Activated naive CD8-positive, alpha-beta T cell treated with anti-CD3 and anti-CD28 coated beads, Interleukin-2, amount 50 U/mL, for 16 hours (primary cell): ENCODE results near the gene MLLT10.

Experiments used
- DNase-seq: peaks from one replicate; pipeline ENCODE4 v3.0.0-alpha.2; 2020; ENCODE audit warnings: low read depth, low spot score

The MLLT10 gene

DNA sequence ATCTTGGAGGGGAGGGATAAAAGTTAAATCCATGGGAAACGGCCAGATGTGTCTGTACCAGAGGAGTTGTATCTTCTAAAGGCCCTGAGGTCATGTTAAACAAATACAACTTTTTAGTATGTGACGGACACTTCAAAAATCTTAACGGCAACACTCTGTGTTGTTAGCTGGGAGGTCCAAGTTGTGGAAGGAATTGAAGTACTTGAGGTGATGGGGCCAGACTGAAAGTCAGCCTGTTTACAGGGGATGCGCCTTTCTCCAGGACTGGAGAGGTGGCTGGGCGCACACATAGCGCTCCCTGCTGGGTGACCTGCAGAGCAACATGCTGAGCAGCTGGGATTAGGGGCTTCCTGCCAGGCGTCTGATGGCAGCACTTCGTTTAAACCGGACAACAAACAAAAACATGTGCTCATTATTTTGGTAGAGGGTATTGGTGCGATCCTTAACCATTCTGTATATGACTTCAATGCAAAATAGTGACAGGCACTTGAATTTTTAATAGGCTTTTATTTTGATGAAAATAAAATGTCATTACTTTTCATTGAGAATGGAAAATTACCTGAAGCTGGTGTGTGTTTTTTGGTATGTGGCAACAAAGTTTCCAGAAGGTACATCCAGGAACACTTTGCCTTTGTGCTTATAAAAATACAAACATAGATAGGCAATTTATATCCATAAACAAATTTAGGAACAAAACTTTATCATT, 198.2 kb downstream of the MLLT10 start:
- DNase-seq = no peak

DNA sequence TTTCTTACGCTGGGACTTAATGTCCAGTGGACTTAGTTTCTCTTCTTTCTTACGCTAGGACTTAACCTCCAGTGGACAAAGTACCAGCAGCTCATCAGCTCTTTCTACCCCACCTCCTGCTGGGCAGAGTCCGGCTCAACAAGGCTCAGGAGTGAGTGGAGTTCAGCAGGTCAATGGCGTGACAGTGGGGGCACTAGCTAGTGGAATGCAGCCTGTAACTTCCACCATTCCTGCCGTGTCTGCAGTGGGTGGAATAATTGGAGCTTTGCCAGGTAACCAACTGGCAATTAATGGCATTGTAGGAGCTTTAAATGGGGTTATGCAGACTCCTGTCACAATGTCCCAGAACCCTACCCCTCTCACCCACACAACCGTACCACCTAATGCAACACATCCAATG, 199.7 kb downstream of the MLLT10 start:
- no peak for DNase-seq

DNA sequence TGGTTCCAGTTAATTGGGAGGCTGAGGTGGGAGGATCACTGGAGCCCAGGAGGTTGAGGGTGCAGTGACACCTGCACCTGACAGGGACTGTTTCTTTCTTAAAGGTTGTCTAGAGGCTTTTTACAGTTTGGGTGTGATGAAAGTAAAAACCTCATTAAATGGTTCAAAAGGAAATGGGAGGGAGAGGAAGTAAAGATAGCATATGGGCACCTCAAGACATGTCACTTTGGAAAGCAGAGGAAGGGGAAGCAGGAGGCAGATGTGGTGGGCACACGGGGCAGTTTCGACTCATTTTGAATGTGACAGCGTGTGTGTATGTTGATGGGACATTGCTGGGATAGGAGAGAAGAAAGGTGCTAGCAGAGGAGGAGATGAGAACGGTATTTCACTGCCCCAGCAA, 203.1 kb downstream of the MLLT10 start:
- no peak for DNase-seq

DNA sequence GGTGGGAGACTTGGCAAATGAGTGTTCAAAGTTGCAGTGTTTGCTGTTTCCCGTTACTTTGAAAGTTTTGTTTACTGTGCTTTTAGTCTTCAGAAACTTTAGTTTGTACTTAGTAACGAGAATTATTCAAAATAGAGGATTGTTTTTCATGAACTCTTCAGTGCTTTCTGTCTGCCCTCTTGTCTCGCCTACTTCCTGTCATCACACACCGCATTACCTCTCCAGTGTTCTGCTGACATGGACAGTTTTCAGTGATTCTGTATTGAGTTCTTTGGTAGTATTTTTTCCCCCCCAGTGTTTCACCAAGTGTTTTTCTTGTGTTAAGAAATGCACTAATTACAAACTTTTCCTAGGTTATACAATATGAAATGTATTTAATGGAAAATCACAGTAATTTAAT, 207.0 kb downstream of the MLLT10 start:
- no peak for DNase-seq

DNA sequence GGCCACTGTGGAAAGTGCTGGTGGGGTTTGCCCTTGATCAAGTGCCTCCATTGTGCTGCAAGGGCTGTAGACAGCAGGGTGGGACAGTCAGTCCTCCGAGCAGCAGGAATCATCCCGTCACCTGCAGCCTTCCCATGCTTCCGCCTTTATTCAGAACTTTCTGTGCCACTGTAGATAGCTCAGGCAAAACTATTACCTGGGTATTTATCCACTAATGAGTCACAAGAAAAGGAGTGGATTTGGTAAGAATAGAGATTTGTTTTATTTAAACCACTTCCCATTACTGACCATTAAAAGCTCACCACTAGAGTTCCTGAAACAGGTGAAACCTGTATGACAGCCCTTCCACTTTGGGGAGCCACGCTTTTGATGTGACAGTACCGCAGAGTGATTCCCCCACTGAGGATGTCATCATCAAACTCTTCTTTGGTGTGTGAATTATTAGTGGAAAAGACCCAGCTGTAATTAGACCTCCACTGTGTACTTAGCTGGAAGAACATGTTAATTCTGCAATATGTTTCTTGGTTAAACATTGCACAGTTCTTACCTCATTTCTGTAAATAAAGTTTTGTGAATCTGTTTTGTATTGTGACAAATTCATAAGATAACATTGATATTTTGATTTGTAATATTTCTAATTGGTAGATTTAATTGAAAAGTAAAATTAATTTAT, 208.8 kb downstream of the MLLT10 start:
- DNase-seq = no peak

DNA sequence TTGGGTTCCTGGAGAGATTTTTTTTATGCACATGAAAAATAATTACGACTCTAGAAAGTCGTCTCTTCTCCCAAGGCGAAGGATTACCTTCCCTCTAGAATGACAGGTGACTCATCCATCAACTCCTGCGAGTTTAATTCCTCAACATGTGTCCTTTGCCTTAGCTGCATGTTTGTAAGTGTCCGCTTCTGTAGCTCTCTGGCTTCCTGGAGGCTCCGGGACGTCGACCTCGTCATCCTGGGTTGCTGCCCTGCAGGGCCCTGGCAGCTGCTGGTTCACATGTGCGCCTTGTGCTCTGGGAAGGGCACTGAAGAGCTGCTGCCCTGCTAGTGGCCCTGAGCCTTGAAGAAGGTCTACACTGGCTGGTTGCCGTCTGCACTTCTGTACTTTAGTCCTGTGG, 210.2 kb downstream of the MLLT10 start:
- no peak for DNase-seq

DNA sequence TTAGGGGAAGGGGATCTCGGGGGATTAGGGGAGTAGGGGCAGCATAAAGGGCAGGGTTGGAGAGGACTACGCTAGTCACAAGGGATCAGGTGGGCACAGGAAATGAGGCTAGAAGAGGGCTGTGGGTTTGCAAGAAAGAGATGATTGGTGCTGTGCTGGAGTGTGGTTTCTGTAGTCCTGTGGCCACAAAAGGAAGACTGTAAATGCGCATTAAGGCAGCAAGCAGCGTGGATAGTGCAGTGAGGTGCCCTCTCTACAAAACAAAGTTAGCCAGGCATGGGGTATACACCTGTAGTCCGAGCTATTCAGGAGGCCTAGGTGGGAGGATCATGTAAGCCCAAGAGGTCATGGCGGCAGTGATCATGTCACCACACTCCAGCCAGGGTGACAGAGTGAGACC, 212.1 kb downstream of the MLLT10 start:
- no peak for DNase-seq

DNA sequence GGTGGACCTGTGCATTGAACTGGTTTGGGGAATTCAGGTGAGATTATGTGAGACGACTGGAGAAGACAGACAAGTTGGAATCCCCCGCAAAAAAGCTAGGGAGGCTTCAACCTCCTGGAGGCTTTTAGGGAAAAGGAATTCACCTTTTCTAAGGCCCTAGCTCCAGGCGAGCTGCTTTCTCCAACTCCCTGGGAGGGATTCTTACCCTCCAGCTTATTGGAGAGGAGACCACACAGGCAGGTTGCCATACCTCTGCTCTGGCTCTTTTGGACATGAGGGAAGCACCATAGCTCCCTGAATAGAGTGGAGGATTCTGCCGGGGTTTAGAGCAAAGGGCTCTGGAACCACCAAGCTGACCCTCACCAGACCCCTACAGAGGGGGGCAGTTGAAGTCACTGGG, 213.8 kb downstream of the MLLT10 start:
- DNase-seq = no peak

DNA sequence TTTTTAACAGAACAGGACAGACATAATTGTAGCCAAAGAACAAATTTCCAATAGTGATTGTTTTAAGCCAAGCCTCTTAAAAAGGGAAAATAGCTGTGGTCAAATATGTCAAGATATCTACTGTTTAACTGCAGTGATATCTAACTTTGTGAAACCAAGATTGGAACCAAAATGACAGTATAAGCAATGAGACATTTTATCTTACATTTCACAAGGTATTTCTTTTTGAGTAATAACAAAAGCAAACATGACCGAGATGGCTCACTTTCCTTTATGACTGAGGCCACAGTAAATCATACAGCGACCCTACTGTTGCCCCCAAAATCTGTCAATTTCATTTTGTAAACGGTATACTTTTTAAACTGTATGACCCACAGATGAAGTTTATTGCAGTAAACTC, 215.8 kb downstream of the MLLT10 start:
- DNase-seq = no peak

DNA sequence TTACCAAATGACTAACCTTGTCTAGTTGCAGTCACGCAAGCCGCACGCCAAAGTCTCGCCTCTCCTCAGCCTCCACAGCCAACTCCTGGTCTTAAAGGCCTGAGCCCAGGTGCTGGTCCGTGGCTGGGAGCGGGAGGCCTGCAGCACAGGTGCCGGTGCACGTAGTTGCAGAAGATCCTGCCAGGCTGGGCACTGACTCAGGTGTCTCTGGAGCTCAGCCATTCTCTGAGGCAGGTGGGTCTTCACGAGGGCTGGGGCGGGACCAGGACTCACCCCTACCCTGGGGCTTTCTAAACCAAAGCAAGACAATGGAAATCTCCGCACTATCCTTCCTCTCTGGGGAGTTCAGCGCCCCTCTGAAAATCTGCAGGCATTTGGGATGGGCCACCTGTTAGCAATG, 216.4 kb downstream of the MLLT10 start:
- no peak for DNase-seq

DNA sequence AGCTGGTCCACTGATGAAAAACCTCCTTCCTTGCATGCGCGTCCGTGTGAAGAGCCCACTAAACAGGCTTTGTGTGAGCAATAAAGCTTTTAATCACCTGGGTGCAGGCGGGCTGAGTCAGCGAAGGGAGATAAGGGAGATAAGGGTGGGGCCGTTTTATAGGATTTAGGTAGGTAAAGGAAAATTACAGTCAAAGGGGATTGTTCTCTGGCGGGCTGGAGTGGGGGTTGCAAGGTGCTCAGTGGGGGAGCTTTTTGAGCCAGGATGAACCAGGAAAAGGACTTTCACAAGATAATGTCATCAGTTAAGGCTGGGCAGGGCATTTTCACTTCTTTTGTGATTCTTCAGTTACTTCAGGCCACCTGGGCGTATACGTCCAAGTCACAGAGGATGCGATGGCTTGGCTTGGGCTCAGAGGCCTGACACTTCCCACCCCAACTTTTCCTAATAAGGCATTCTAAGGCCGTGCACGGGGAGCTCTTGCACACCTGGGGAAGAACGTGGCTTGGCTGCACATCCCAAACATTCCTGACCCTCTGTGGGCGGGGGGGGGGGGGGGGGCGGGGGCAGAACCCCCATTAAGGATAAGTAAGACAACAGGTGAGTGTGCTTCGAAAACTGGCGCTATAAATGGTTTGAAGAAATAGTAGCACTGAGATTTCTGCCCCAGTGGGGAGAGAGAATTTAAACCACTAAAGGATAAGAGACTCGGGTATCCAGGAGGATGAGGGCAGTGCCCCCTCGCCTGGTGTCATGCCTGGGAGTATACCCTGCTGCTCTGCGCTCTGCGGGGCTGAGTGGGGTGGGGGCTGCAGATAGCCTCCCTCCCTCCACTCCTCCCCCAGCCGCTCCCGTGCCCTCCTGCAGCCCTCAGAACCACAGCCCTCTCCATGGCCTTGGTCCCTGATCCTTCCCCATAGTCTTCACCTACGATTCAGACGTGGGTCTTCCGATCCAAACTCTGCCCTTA, 217.6 kb downstream of the MLLT10 start:
- no peak for DNase-seq

DNA sequence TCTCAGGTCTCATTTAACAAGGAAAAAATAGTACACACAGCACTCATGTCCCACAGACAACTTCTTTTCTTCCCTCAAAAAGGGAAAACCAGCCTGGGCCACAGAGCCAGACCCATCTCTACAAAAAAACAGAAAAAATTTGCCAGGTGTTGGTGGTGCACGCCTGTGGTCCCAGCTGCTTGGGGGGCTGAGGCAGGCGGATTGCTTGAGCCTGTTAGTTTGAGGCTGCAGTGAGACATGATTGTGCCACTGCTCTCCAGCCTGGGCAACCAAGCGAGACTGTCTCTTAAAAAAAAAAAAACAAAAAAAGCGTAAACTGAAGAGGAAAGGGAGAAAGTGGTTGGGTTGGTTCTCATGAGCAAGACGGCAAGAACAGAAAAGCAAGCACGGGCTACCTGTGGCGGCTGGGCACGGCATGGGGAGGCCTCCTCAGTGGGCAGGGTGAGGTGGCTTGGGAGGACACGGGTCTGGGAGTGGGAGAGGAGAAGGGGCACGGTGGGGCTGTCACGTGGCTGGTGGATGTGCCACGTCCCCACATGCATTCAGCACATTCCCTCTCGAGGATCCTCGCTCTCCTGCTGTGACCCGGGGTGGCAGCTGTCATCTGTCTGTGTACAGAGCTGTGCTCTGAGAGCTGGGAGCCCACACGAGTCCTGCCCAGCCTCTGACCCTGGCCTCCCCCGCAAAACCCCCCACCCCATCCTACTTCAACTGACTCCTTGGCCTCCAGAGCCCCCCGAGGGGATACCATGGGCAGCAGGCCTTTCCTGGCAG, 219.7 kb downstream of the MLLT10 start:
- DNase-seq = no peak

DNA sequence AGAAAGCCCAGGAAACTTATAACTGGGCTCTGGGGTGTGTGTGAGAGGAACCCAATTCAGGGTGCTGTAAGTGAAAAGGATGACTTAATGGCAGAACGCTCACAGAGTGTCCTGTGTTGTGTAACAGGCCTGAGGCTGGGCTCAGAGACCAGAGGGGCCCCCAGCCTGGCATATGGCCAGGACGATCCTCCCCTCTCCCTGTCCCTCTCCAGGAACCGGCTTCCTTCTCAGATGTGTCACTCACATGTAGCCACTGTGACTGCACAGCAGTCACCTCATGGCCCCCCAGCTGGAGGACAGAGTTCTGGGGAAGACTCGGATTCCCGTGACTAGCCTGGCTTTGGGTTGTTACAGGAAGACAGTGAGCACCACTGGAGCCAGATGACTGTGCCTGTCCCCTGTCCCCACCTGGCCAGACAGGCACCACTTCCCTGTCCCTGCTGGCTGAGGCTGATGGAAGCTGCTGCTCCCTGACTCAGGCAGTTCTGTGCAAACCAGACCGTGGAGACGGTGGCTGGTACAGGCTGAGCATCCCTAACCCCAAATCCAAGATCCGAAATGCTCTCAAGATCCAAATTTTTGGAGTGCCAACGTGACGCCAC, 220.5 kb downstream of the MLLT10 start:
- DNase-seq = no peak

DNA sequence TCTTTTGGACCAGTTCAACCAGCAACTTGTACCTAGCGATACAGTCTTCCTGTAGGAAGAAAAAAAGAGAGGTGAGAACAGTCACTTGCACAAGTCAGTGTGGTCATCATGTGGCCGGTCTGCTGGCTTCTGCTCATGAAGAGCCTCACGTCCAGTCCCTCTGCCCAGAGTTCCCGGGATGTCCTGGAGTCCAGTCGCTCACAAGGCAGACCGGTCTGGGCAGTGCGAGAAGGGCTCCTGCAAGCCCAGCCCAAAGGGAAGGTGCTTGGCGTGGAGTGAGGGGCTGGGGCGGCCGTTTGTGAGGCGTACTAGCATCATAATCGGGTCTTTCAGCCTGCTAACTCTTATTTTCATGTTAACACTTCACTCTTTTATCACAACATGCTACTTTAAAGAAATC, 222.7 kb downstream of the MLLT10 start:
- DNase-seq = no peak

DNA sequence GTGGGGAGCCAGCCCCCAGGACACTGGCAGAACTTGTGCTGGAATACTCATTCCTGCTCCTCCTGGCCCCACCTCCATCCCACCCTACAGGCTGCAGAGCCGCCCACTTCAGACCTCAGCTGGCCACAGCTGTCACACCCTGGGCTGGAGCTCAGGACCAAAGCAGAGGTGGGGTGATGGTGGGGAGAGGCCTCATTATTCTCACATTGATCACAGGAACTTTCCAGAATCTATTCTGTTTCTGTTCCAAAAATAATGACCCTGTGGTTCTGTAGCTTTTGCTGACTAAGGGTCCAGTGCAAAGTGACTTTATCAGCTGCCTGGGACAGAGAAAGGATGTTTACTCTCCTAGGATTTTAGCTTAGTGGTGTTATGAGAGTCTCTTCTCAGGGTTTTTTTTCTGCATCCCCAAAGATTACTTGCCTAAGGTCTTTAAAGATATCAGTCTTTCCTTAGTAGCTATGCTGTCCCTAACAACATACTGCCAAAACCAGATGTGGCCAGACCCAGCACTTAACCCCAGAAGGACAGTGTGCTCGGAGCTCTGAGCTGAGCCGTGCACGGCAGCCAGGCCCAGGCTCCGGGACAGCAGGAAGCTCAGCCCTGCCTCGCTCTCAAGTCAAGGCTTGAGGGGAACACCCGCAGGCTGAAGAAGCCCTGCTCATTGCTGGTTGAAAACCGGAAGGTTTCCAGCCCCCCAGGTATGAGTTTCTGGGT, 223.3 kb downstream of the MLLT10 start:
- DNase-seq = no peak

DNA sequence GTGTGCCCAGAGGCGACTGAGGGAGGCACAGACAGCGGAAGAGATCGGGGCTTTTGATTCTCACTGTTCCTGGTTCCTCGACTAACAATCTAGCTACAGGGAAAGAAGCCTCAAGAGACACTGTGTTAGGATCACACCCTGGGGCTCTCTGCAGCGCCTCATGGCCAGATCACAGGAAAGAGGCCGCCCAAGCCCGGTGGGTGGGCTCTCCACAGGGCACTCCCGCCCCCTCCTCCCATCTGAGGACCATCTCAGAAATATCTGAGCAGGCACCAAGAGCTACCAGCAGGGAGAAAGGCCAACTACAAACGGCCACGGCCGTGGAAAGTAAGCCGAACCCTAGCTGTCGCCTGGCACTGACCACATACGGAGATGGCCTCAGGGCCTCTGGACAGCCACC, 224.2 kb downstream of the MLLT10 start:
- no peak for DNase-seq

DNA sequence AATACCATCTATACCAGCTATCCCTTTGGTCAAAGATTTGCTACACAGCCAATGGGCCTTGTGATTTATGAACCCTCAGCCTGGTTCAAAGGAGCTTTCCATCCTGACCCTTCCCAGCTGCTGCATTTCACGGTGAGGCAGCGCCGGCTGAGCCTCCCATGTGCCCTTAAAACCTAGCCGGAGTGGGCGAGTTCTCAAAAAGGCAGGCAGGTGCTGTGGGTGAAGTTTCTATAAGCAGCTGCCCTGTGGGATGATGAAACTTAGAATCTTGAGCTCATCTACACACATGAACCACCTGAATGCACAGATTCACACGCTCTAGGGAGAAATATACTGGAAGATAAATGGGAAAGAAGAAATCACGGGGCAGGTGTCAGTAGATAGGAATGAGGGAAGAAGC, 224.7 kb downstream of the MLLT10 start:
- DNase-seq = no peak

DNA sequence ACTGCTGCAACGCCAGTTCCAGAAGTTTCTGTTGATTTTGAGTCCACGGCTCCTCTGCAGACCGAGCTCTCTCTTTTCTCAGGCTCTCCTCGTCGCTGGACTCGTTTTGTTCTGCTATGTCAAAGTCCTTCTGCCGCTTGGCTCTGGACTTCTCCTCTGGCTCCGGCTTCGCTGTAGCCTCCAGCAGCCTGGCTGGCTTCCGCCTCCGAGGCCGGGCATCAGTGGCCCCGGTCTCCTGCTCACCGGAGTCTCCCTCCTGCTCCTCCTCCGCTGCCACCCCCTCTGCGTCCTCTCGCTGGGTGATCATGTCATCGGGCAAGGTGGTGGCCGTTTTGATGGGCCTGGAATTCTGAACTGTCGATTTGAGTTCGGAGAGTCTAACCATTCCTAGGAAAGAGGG, 225.2 kb downstream of the MLLT10 start:
- no peak for DNase-seq

DNA sequence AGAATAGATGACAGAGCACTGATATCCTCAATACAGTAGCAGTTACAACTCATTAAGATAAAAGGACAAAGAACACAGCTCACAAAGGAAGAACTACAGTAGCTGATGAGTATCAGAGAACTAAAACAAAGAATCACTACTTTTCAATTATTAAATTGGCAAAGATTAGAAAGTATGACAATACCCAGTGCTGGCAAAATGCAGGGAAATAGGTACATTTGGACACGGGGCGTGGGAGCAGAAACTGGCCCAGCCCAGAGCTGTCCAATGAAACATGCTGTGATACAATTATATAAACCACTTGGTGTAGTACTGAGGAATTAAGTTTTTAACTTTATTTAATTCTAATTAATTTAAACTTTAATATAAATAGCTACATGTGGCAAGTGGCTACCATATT, 226.3 kb downstream of the MLLT10 start:
- DNase-seq = no peak

DNA sequence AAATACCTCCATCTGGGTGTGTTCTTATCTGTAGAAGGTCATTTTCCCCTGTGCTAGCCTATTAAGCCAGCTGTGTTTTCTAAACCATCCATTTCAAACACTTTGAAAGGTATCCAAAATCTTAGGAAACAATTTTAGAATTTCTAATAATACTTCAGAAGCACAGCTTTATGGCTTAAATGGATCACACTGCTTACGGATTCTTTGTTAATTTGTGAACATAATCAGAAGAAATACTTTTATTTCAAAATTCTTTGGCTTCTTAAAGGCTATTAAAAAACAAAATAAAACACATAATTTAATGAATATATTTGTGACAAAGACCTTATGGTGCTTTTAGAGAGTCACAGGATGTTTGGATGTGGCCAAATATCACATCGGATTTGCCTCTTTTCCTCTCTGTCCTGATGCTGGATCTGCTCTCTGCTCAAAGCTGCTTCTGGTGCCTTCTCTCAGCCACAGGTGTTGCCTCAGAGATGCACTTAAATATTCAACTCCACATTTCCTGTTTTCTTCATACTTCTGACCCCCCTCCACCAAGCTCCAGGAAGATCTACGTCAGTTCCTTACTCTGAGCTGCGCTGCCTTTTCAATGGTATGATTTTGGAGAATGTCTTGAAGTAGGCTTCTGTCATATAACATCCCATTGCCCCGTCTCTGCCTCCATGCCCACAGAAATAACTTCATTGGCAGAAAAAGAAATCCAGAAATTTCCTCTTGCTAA, 230.6 kb downstream of the MLLT10 start:
- no peak for DNase-seq
